HepG2 (cell line): ENCODE measurements around the gene WNT5B. TPM values are rescaled to one million over a fixed set of nuclear protein-coding genes. Genes with fewer than 3 reads are reported as not detected.

ENCODE experiments used
- CBX1 ChIP-seq: IDR thresholded peaks from one replicate; pipeline ENCODE4 v1.6.1; 2016; ENCODE audit warnings: antibody characterized with exemption, low read depth
- CC2D1A ChIP-seq: sonication (generic); formaldehyde crosslinking; IDR thresholded peaks from 2 replicates; pipeline ENCODE4 v1.8.1; 2023; ENCODE audit warnings: mild to moderate bottlenecking, missing genetic modification reagents
- CREM ChIP-seq, 2 experiments: sonication (generic) in 1 of 2; formaldehyde crosslinking in 1 of 2; IDR thresholded peaks; 2 replicates each; pipeline versions ENCODE4 v1.4.0 to v1.6.1; 2016 to 2020; ENCODE audit warnings: antibody characterized with exemption in 1 of 2, mild to moderate bottlenecking in 1 of 2, missing genetic modification reagents in 1 of 2
- FOXM1 ChIP-seq: sonication (generic); formaldehyde crosslinking; IDR thresholded peaks from 2 replicates; pipeline ENCODE4 v1.5.0; 2020; ENCODE audit warnings: missing genetic modification reagents
- HMG20B ChIP-seq: conservative IDR thresholded peaks from 2 replicates; pipeline ENCODE4 v1.6.1; 2016; ENCODE audit warnings: missing genetic modification reagents, missing compliant biosample characterization
- NCOA5 ChIP-seq: sonication (generic); formaldehyde crosslinking; IDR thresholded peaks from 2 replicates; pipeline ENCODE4 v1.4.0; 2020; ENCODE audit warnings: missing genetic modification reagents
- NONO ChIP-seq, 2 experiments: fragments of 450-650 bp in 1 of 2; sonication (generic) in 1 of 2; formaldehyde crosslinking in 1 of 2; IDR thresholded peaks in 1 of 2; conservative IDR thresholded peaks in 1 of 2; 2 replicates each; pipeline versions ENCODE4 v1.6.1 to v1.8.0; 2017 to 2022; ENCODE audit warnings: mild to moderate bottlenecking in 1 of 2, missing genetic modification reagents in 1 of 2, moderate library complexity in 1 of 2
- PHF20 ChIP-seq: sonication (generic); formaldehyde crosslinking; IDR thresholded peaks from 2 replicates; pipeline ENCODE4 v1.5.0; 2020; ENCODE audit warnings: mild to moderate bottlenecking, missing genetic modification reagents
- RCOR2 ChIP-seq: IDR thresholded peaks from 2 replicates; pipeline ENCODE4 v1.6.1; 2016; ENCODE audit warnings: missing biosample characterization, missing genetic modification reagents
- RFX5 ChIP-seq: IDR thresholded peaks from 2 replicates; pipeline ENCODE4 v1.6.1; 2011; ENCODE audit warnings: low read depth, low read length, improper control_type of control experiment
- SMARCE1 ChIP-seq: fragments of 450-650 bp; IDR thresholded peaks from 2 replicates; pipeline ENCODE4 v1.6.1; 2017; ENCODE audit warnings: borderline replicate concordance
- SNRNP70 ChIP-seq: fragments of 200-400 bp; formaldehyde crosslinking; IDR thresholded peaks from 2 replicates; pipeline ENCODE4 v1.6.1; 2017; ENCODE audit warnings: mild to moderate bottlenecking, low read depth, low read length, moderate library complexity
- THAP11 ChIP-seq: IDR thresholded peaks from 2 replicates; pipeline ENCODE4 v1.6.1; 2016; ENCODE audit warnings: missing biosample characterization, missing genetic modification reagents
- TP53 ChIP-seq: sonication (generic); formaldehyde crosslinking; conservative IDR thresholded peaks from 2 replicates; pipeline ENCODE4 v1.4.0; 2020; ENCODE audit warnings: missing genetic modification reagents
- XRCC5 ChIP-seq: fragments of 200-400 bp; formaldehyde crosslinking; optimal IDR thresholded peaks from 2 replicates; pipeline ENCODE3; 2017; ENCODE audit warnings: mild to moderate bottlenecking, low read length
- YY1 ChIP-seq: IDR thresholded peaks from 2 replicates; pipeline ENCODE4 v1.6.1; 2011; ENCODE audit warnings: low read length, low read depth, moderate library complexity, mild to moderate bottlenecking; ENCODE audit not compliant: insufficient read depth, insufficient replicate concordance
- ZBTB3 ChIP-seq: sonication (generic); formaldehyde crosslinking; IDR thresholded peaks from 2 replicates; pipeline ENCODE4 v1.4.0; 2020; ENCODE audit warnings: low read depth, mild to moderate bottlenecking, moderate library complexity, missing genetic modification reagents, borderline replicate concordance
- ZBTB42 ChIP-seq: sonication (generic); formaldehyde crosslinking; IDR thresholded peaks from 2 replicates; pipeline ENCODE4 v1.5.0; 2020; ENCODE audit warnings: mild to moderate bottlenecking, missing genetic modification reagents
- polyA plus RNA-seq, 8 experiments: library from polyadenylated mRNA; depleted of rRNA in 3 of 8; stranded (reverse) in 7 of 8; unstranded in 1 of 8; fragments of >200 nt; fragmentation: Illumina TruSeq in 4 of 8; extraction: Trizol in 4 of 8; gene quantifications; 2 replicates each; pipeline versions ENCODE4 v1.2.1 to v1.2.3, GENCODE V29; 2011 to 2016; ENCODE audit warnings: low read depth in 4 of 8, missing spikeins in 1 of 8, mixed read lengths in 1 of 8; ENCODE audit not compliant: insufficient read depth in 1 of 8
- total RNA-seq, 5 experiments: library from RNA; depleted of rRNA; stranded (reverse); fragments of >200 nt; fragmentation: Illumina TruSeq; extraction: Trizol; gene quantifications; 2 replicates each; pipeline ENCODE4 v1.2.3, GENCODE V29; 2016; ENCODE audit warnings: low read depth in 1 of 5
- TF ChIP-seq, protein P1 (sequence below): sonication (generic); formaldehyde crosslinking; IDR thresholded peaks from 2 replicates; pipeline ENCODE4 v1.5.0; 2020; ENCODE audit warnings: missing genetic modification reagents
- TF ChIP-seq, protein P2 (sequence below), 2 experiments: sonication (generic) in 1 of 2; formaldehyde crosslinking in 1 of 2; IDR thresholded peaks; 2 replicates each; pipeline versions ENCODE4 v1.5.1 to v1.6.1; 2011 to 2020; ENCODE audit warnings: borderline replicate concordance in 1 of 2, low read depth in 1 of 2, low read length in 1 of 2, mild to moderate bottlenecking in 1 of 2, missing genetic modification reagents in 1 of 2, moderate library complexity in 1 of 2
- TF ChIP-seq, protein P3 (sequence below): sonication (generic); formaldehyde crosslinking; IDR thresholded peaks from 2 replicates; pipeline ENCODE4 v1.4.0; 2020; ENCODE audit warnings: missing genetic modification reagents
- TF ChIP-seq, protein P4 (sequence below): sonication (generic); formaldehyde crosslinking; IDR thresholded peaks from 2 replicates; pipeline ENCODE4 v1.4.0; 2020; ENCODE audit warnings: mild to moderate bottlenecking, missing genetic modification reagents
- TF ChIP-seq, protein P5 (sequence below): sonication (generic); formaldehyde crosslinking; IDR thresholded peaks from 2 replicates; pipeline ENCODE4 v1.9.0; 2021; ENCODE audit warnings: missing genetic modification reagents, borderline replicate concordance

Gene WNT5B
- total and polyA plus RNA-seq, 2 of the 13 experiments (the other 11 are each of a cell fraction or from before 2014, with no cell fraction given), result 0.04 TPM; not detected in 1

DNA sequence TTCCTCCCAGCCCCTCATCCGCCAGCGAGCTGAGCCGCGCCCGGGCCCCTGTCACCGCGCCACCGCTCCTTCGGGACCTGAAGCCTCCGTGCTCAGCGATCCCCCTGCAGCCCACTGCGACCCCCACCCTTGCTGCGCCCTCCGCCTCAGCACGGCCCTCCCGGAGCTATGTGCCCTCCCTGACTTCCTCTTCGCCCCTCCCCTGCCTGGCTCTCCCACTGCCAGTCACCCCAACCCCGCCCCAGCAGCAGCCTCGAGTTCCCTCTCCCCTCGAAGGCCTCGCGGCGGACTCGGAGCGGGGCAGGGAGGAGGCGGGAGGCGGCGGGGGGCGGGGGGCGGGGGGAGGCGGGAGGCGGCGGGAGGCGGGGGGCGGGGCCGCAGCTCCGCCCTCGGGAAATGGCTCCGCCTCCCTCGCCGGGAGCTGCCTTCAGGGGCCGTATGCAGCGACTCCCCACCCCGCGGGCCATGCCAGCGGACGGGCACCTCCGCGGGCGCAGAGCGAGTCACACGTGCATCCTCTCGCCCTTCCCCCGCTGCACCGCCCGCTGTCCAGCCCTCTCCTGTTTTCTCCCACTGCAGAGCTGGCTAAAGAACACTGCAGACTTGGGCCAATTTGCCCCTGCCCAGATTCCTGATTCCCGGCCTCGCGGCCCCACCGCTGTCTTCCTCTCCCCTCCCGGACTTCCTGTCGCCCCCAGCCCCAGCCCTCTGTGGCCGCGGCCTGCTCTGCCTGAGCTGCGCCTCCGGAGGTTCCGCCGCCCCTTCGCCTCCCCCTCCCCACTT lies 32.7 kb downstream of the WNT5B start (continued):
- no peak for TF ChIP-seq XRCC5
- no peak for TF ChIP-seq NCOA5 (CRISPR knock-in tag)
- TF ChIP-seq, protein P1, sequence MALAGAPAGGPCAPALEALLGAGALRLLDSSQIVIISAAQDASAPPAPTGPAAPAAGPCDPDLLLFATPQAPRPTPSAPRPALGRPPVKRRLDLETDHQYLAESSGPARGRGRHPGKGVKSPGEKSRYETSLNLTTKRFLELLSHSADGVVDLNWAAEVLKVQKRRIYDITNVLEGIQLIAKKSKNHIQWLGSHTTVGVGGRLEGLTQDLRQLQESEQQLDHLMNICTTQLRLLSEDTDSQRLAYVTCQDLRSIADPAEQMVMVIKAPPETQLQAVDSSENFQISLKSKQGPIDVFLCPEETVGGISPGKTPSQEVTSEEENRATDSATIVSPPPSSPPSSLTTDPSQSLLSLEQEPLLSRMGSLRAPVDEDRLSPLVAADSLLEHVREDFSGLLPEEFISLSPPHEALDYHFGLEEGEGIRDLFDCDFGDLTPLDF (CRISPR knock-in tag), result no peak
- TF ChIP-seq RFX5, result no peak
- no peak for TF ChIP-seq ZBTB3 (CRISPR knock-in tag)
- no peak for TF ChIP-seq PHF20 (CRISPR knock-in tag)
- TF ChIP-seq HMG20B, result no peak
- TF ChIP-seq, protein P2, sequence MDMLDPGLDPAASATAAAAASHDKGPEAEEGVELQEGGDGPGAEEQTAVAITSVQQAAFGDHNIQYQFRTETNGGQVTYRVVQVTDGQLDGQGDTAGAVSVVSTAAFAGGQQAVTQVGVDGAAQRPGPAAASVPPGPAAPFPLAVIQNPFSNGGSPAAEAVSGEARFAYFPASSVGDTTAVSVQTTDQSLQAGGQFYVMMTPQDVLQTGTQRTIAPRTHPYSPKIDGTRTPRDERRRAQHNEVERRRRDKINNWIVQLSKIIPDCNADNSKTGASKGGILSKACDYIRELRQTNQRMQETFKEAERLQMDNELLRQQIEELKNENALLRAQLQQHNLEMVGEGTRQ (IDR thresholded peaks at IDR 0.05; ENCODE audit: low read depth, low read length), result no peak
- TF ChIP-seq, protein P2 (CRISPR knock-in tag; IDR thresholded peaks at IDR 0.05; ENCODE audit: borderline replicate concordance), result no peak
- TF ChIP-seq, protein P3, sequence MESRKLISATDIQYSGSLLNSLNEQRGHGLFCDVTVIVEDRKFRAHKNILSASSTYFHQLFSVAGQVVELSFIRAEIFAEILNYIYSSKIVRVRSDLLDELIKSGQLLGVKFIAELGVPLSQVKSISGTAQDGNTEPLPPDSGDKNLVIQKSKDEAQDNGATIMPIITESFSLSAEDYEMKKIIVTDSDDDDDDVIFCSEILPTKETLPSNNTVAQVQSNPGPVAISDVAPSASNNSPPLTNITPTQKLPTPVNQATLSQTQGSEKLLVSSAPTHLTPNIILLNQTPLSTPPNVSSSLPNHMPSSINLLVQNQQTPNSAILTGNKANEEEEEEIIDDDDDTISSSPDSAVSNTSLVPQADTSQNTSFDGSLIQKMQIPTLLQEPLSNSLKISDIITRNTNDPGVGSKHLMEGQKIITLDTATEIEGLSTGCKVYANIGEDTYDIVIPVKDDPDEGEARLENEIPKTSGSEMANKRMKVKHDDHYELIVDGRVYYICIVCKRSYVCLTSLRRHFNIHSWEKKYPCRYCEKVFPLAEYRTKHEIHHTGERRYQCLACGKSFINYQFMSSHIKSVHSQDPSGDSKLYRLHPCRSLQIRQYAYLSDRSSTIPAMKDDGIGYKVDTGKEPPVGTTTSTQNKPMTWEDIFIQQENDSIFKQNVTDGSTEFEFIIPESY (CRISPR knock-in tag), result no peak
- TF ChIP-seq ZBTB42 (CRISPR knock-in tag), result no peak
- TF ChIP-seq, protein P4, sequence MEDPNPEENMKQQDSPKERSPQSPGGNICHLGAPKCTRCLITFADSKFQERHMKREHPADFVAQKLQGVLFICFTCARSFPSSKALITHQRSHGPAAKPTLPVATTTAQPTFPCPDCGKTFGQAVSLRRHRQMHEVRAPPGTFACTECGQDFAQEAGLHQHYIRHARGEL (CRISPR knock-in tag), result 0 out of 2 replicates have a peak, but pooled peaks have one; percentile 47
- TF ChIP-seq SMARCE1, result no peak
- no peak for TF ChIP-seq YY1
- TF ChIP-seq CC2D1A (CRISPR knock-in tag), result no peak
- TF ChIP-seq RCOR2 (CRISPR knock-in tag), result no peak
- no peak for TF ChIP-seq CBX1
- no peak for TF ChIP-seq FOXM1 (CRISPR knock-in tag)
- no peak for TF ChIP-seq TP53
- peak; percentile 38; the same call in 1 of the 2 replicates for TF ChIP-seq THAP11 (CRISPR knock-in tag)
- TF ChIP-seq SNRNP70, result no peak
- TF ChIP-seq NONO (IDR thresholded peaks at IDR 0.05), result no peak
- TF ChIP-seq NONO (CRISPR knock-in tag; conservative IDR thresholded peaks at IDR 0.05), result peak; percentile 71
- TF ChIP-seq, protein P5, sequence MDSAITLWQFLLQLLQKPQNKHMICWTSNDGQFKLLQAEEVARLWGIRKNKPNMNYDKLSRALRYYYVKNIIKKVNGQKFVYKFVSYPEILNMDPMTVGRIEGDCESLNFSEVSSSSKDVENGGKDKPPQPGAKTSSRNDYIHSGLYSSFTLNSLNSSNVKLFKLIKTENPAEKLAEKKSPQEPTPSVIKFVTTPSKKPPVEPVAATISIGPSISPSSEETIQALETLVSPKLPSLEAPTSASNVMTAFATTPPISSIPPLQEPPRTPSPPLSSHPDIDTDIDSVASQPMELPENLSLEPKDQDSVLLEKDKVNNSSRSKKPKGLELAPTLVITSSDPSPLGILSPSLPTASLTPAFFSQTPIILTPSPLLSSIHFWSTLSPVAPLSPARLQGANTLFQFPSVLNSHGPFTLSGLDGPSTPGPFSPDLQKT (CRISPR knock-in tag), result no peak
- no peak for TF ChIP-seq CREM (IDR thresholded peaks at IDR 0.05)
- TF ChIP-seq CREM (CRISPR knock-in tag; IDR thresholded peaks at IDR 0.05), result no peak
